ENCODE data around the gene EFCAB14. TPM values are rescaled to one million over a fixed set of nuclear protein-coding genes. Genes with fewer than 3 reads are reported as not detected.

Gene EFCAB14
- total and polyA plus RNA-seq, 2 of the 4 experiments (the other 2 are of a cell fraction) = 28.6 to 43.0 TPM

GRCh38 chr1:46742069-46742468 is 23.2 kb upstream of the EFCAB14 start:
- no peak overlapping the region for H3K4me3 ChIP-seq (ENCODE audit: insufficient read depth, low read depth, low read length)
- no peak for ATAC-seq (ENCODE audit: low read depth)
- no peak overlapping the region for H3K14ac ChIP-seq (replicated peaks; ENCODE audit: low read depth, low read length)
- H2AK9ac ChIP-seq (replicated peaks; ENCODE audit: low read depth, low read length, poor library complexity) = no peak overlapping the region
- H3K9ac ChIP-seq (ENCODE audit: low read depth, low read length) = no peak overlapping the region
- H2BK20ac ChIP-seq (ENCODE audit: low read depth, low read length) = no peak overlapping the region
- no peak overlapping the region for H3K23ac ChIP-seq (ENCODE audit: low read depth, low read length)
- H3K27me3 ChIP-seq (ENCODE audit: control insufficient read depth, insufficient read depth, low read length) = no peaks in the 10 kb centered on the region
- no peak overlapping the region for H3K56ac ChIP-seq (ENCODE audit: extremely low read depth, insufficient read depth, low read length)
- no peaks in the 10 kb centered on the region for H3K9me3 ChIP-seq (ENCODE audit: control insufficient read depth, insufficient read depth, low read length)
- H3K79me1 ChIP-seq (ENCODE audit: low read depth in 1 of 2, low read length in 2 of 2) = no peaks in the 10 kb centered on the region
- no peak overlapping the region for H2AK5ac ChIP-seq (ENCODE audit: low read depth, low read length)
- no peak overlapping the region for H2BK5ac ChIP-seq (ENCODE audit: low read depth, low read length, poor library complexity, severe bottlenecking)
- no peak overlapping the region for H4K91ac ChIP-seq (ENCODE audit: insufficient read depth, low read depth, low read length)
- H2BK120ac ChIP-seq (ENCODE audit: low read depth, low read length) = no peak overlapping the region
- no peaks in the 10 kb centered on the region for H3K4me1 ChIP-seq (ENCODE audit: control insufficient read depth, insufficient read depth, low read length)
- intact Hi-C loops (cut with micrococcal nuclease) (no loop called here), in situ Hi-C loops (cut with MboI; ENCODE audit: low sequenced_read_pairs) (no loop called here), dilution Hi-C loops (cut with HindIII; ENCODE audit: low sequenced_read_pairs, unreplicated experiment) (no loop called here)
- no peaks in the 10 kb centered on the region for H4K20me1 ChIP-seq (ENCODE audit: insufficient read depth, low read length)
- ChIA-PET POLR2A (ENCODE audit: unreplicated experiment) (no interaction called here), CTCF (no interaction called here)
- no peak for TF ChIP-seq CTCF (conservative IDR thresholded peaks at IDR 0.05; ENCODE audit: low read depth, low read length)
- no peak for TF ChIP-seq SMC3 (IDR thresholded peaks at IDR 0.05; ENCODE audit: low read depth, low read length)
- no peak for TF ChIP-seq MAZ (IDR thresholded peaks at IDR 0.05; ENCODE audit: borderline replicate concordance, low read depth, low read length)
- no peak for TF ChIP-seq FOS (IDR thresholded peaks at IDR 0.05; ENCODE audit: low read depth, low read length)
- no peak for TF ChIP-seq MXI1 (IDR thresholded peaks at IDR 0.05; ENCODE audit: borderline replicate concordance, low read depth, low read length)
- no peak for TF ChIP-seq CHD1 (IDR thresholded peaks at IDR 0.05; ENCODE audit: low read depth, low read length)
- TF ChIP-seq NFE2L2 (IDR thresholded peaks at IDR 0.05; ENCODE audit: low read depth, low read length) = no peak
- no peak for TF ChIP-seq RFX5 (IDR thresholded peaks at IDR 0.05; ENCODE audit: low read depth, low read length)
- no peak for TF ChIP-seq POLR2A (IDR thresholded peaks at IDR 0.05; ENCODE audit: low read depth, low read length)
- TF ChIP-seq CEBPB (IDR thresholded peaks at IDR 0.05; ENCODE audit: low read depth, low read length) = no peak
- TF ChIP-seq ELK1 (IDR thresholded peaks at IDR 0.05; ENCODE audit: borderline replicate concordance, low read depth, low read length) = no peak
- TF ChIP-seq MAFK (IDR thresholded peaks at IDR 0.05; ENCODE audit: low read depth, low read length) = no peak
- TF ChIP-seq USF2 (IDR thresholded peaks at IDR 0.05; ENCODE audit: low read depth, low read length) = no peak
- no peak for TF ChIP-seq RAD21 (IDR thresholded peaks at IDR 0.05; ENCODE audit: low read length)
- TF ChIP-seq BHLHE40 (IDR thresholded peaks at IDR 0.05; ENCODE audit: low read depth, low read length) = no peak
- no peak for TF ChIP-seq RCOR1 (IDR thresholded peaks at IDR 0.05; ENCODE audit: insufficient replicate concordance, low read length)
- 22% methylated on average over 2 of the region's 3 CpGs; no CpG with 5 or more reads in 1 of the 2 experiments for WGBS, 2 experiments (ENCODE audit: extremely low coverage in 2 of 2, insufficient read length in 1 of 2)
- H3K4ac ChIP-seq (ENCODE audit: low read depth, low read length) = no peak overlapping the region
- no peak overlapping the region for H2BK15ac ChIP-seq (ENCODE audit: low read depth, low read length)
- H4K5ac ChIP-seq (ENCODE audit: low read depth, low read length) = no peak overlapping the region
- H4K8ac ChIP-seq (ENCODE audit: low read depth in 2 of 2, low read length in 2 of 2) = no peak overlapping the region
- H3K18ac ChIP-seq (ENCODE audit: low read depth, low read length) = no peak overlapping the region
- no peaks in the 10 kb centered on the region for H3K36me3 ChIP-seq (ENCODE audit: control insufficient read depth, insufficient read depth, low read length)
- H2AFZ ChIP-seq (replicated peaks; ENCODE audit: low read length, poor library complexity) = no peak overlapping the region
- no peak for DNase-seq
- H3K27ac ChIP-seq (ENCODE audit: insufficient read depth, low read length) = no peak overlapping the region
- no peaks in the 10 kb centered on the region for H3K9me1 ChIP-seq (ENCODE audit: insufficient read depth, low read length)
- BruUV-seq (replicated peaks) = no TSS peak
- H3K4me2 ChIP-seq (ENCODE audit: low read depth, low read length) = no peak overlapping the region

All from IMR-90 (cell line).